Uterus (tissue), 2 donors: ENCODE results near the gene FADS3.

Experiments
- POLR2A ChIP-seq, 2 donors: fragments of 450-650 bp; IDR thresholded peaks; one replicate each; pipeline ENCODE4 v1.6.1; 2016; ENCODE audit warnings: antibody characterized with exemption in 2 of 2, mild to moderate bottlenecking in 1 of 2, moderate library complexity in 1 of 2
- TF ChIP-seq, protein P1 (sequence below), 4 experiments: fragments of 200-600 bp in 2 of 4; fragments of 450-650 bp in 2 of 4; sonication (generic) in 2 of 4; IDR thresholded peaks; one replicate each; pipeline ENCODE4 v1.5.1; 2016 to 2019; ENCODE audit warnings: antibody characterized with exemption in 4 of 4, mild to moderate bottlenecking in 2 of 4, moderate library complexity in 1 of 4

DNA sequence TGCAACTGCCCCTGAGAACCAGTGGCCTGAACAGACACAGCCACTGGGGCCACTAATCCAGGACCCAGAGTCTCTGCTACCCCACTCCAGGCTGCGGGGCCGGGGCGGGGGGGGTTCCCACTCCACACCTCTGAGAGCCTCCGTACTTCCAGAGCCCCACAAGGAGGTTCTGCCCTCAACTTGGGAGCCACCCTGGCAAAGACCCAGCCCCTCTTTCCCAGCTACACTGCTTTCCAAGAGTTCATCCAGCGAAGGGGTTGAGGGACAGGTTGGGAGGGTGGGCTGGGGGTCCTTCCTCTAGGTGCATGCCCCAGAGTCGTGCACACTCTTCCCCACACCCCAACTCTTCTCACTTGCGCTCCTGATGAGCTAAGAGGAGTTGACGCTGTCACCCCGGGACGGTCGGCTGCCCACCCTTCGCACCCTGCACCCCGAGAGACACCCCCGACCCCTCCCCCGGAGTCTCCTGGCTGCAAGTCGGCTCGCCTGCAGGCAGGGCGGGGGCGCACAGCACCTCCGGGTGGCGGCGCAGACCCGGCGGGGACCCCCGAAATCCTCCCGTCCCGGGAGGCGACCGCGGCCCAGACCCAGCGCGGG is 25.5 kb upstream of the FADS3 start:
- no peak for TF ChIP-seq POLR2A (IDR thresholded peaks at IDR 0.05)
- TF ChIP-seq, protein P1, sequence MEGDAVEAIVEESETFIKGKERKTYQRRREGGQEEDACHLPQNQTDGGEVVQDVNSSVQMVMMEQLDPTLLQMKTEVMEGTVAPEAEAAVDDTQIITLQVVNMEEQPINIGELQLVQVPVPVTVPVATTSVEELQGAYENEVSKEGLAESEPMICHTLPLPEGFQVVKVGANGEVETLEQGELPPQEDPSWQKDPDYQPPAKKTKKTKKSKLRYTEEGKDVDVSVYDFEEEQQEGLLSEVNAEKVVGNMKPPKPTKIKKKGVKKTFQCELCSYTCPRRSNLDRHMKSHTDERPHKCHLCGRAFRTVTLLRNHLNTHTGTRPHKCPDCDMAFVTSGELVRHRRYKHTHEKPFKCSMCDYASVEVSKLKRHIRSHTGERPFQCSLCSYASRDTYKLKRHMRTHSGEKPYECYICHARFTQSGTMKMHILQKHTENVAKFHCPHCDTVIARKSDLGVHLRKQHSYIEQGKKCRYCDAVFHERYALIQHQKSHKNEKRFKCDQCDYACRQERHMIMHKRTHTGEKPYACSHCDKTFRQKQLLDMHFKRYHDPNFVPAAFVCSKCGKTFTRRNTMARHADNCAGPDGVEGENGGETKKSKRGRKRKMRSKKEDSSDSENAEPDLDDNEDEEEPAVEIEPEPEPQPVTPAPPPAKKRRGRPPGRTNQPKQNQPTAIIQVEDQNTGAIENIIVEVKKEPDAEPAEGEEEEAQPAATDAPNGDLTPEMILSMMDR (IDR thresholded peaks at IDR 0.05) = no peak
